ENCODE results near the gene WNK2.

GRCh38 chr9:93221044-93221443 is 37.1 kb downstream of the WNK2 start:
- TF ChIP-seq CTCF (IDR thresholded peaks at IDR 0.05): no peak
- no peak for TF ChIP-seq POLR2A (IDR thresholded peaks at IDR 0.05)
